A375 (cell line): Measurements from ENCODE around the gene RPL12. TPM values are rescaled to one million over a fixed set of nuclear protein-coding genes. Genes with fewer than 3 reads are reported as not detected.
A peak's percentile ranks its signal among the peaks of the same experiment; 100 is the strongest.

ENCODE experiments used
- small RNA-seq: library from RNA; depleted of rRNA; stranded (forward); fragments of <200 nt; gene quantifications from one replicate; pipeline ENCODE3, GENCODE V24; 2014
- total RNA-seq: library from RNA; depleted of rRNA; stranded (reverse); fragments of >200 nt; shearing (Covaris generic); gene quantifications from 2 replicates; pipeline ENCODE4 v1.2.3, GENCODE V29; 2014; rRNA removed

The RPL12 gene
- 2,783 and 3,009 TPM in 2 replicates for total RNA-seq

GRCh38 chr9:127450830-127451607, at the start of gene RPL12, which contains the start of gene LRSAM1:
Gene RPL12 (minus strand): TSS chr9:127451406. CDS start chr9:127451317, 89 bp downstream.
Gene LRSAM1 (plus strand): TSS chr9:127451510. CDS start chr9:127454528, 3,018 bp downstream.

GRCh38 chr9:127423934-127424675, 27.1 kb downstream of the RPL12 start, which contains the start of gene ZNF79:
Gene ZNF79 (plus strand): TSS chr9:127424382. CDS start chr9:127424788, 406 bp downstream.

Small RNA genes within 50 kb of the gene (small RNA-seq; reads per million reads assigned to genes)
- gene RF00019, result not detected
- gene SNORA65, result 51.1 reads per million, percentile 95 among the genes with 10 or more reads in this experiment

Other genes starting within 250 kb of the RPL12 start
- gene GARNL3, start 186.6 kb downstream of the RPL12 start, total RNA-seq, result 0.15 and 2.4 TPM in 2 replicates
- not detected in 2 replicates for gene SLC2A8, start 54.2 kb downstream of the RPL12 start, total RNA-seq
- gene ZNF79, start 27.0 kb downstream of the RPL12 start, total RNA-seq, result 3.3 and 3.9 TPM in 2 replicates
- 12.8 and 15.0 TPM in 2 replicates for gene LRSAM1, start 104 bp upstream of the RPL12 start, total RNA-seq
- 11.5 and 15.5 TPM in 2 replicates for gene STXBP1, start 160.9 kb upstream of the RPL12 start, total RNA-seq